ENCODE results near the gene MRPL17. TPM values are rescaled to one million over a fixed set of nuclear protein-coding genes. Genes with fewer than 3 reads are reported as not detected.

MRPL17 gene
- total RNA-seq, 1 experiment from 2014 or later = 75.0 TPM

DNA sequence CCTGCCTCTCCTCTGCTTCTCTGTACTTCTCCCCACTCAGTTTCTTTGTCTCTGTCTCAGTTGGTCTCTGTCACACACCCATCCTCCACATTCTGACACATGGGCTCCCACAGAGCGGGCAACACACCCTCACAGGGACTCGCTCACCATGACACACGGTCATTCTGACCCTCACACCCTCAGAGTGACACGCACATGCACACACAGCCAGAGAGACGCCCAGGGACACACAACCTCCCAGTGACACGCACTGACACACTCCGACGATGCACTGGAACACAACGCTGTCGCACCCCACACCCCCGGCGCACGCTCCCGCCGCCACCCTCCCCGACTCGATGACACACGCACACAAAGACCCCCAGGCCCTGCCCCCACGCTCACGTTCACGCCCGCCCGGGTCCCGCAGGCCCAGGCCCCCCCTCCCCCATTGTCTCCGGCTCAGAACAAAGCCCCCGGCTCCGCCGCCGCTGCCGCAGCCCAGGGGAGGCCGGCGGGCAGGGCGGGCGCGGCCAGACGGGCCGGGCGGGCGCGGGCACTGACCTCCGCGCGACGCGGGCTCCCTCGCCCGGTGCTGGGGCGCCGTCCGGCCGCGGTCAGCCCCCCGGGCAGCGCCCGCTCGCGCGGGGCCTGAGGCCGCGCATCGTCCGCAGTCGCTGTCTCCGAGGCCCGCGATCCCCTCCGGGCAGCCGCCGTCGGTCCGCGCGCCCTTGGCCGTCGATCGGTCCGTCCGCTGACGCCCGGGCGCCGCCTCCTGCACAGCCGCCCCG, 27.9 kb downstream of the MRPL17 start:
- no peak overlapping the region for H3K4me3 ChIP-seq (replicated peaks in 1 of 2; ENCODE audit: low read depth in 1 of 2, low read length in 2 of 2)
- POLR2A ChIA-PET = no interaction called here
- H3K9me2 ChIP-seq (ENCODE audit: insufficient read depth) = no peaks in the 10 kb centered on the region
- H2AFZ ChIP-seq (ENCODE audit: low read depth, low read length, poor library complexity, severe bottlenecking) = no peak overlapping the region
- H3K4me2 ChIP-seq (ENCODE audit: low read length) = no peak overlapping the region
- H3K36me3 ChIP-seq (ENCODE audit: control insufficient read depth in 1 of 2, insufficient read depth in 2 of 2, low read length in 2 of 2) = no peaks in the 10 kb centered on the region
- H3K9ac ChIP-seq (ENCODE audit: low read length) = no peak overlapping the region
- no peaks in the 10 kb centered on the region for H3K79me2 ChIP-seq (ENCODE audit: insufficient read depth, low read length)
- no peaks in the 10 kb centered on the region for H3K9me3 ChIP-seq (ENCODE audit: control insufficient read depth in 1 of 2, insufficient read depth in 1 of 2, low read depth in 1 of 2, low read length in 2 of 2)
- H3K27me3 ChIP-seq (ENCODE audit: insufficient read depth, low read length) = peaks cover 21% of the 10 kb centered on the region; the same call in 1 of the 2 replicates
- no peaks in the 10 kb centered on the region for H4K20me1 ChIP-seq (ENCODE audit: insufficient read depth)
- BruUV-seq (replicated peaks) = no TSS peak
- ATAC-seq (no peak), DNase-seq (ENCODE audit: low read depth, low spot score) (no peak)
- no peak overlapping the region for H3K27ac ChIP-seq (ENCODE audit: low read depth, low read length)
- TF ChIP-seq ZFX (IDR thresholded peaks at IDR 0.05) (no peak), RAD21 (IDR thresholded peaks at IDR 0.05; ENCODE audit: low read depth) (no peak), CBX3 (IDR thresholded peaks at IDR 0.05; ENCODE audit: low read depth) (no peak), TCF7L2 (IDR thresholded peaks at IDR 0.05; ENCODE audit: borderline replicate concordance, extremely low read depth, insufficient read depth, insufficient read length) (no peak), SIN3A (IDR thresholded peaks at IDR 0.05; ENCODE audit: low read depth) (no peak), EZH2 (IDR thresholded peaks at IDR 0.05) (no peak), ELF1 (IDR thresholded peaks at IDR 0.05; ENCODE audit: borderline replicate concordance, low read depth) (no peak), JUND (IDR thresholded peaks at IDR 0.05) (no peak), POLR2A (IDR thresholded peaks at IDR 0.05; ENCODE audit: borderline replicate concordance, extremely low read depth, insufficient read depth, insufficient read length) (no peak), SP1 (IDR thresholded peaks at IDR 0.05; ENCODE audit: low read depth) (no peak), EGR1 (IDR thresholded peaks at IDR 0.05; ENCODE audit: low read depth) (no peak)
- TF ChIP-seq, protein P1, sequence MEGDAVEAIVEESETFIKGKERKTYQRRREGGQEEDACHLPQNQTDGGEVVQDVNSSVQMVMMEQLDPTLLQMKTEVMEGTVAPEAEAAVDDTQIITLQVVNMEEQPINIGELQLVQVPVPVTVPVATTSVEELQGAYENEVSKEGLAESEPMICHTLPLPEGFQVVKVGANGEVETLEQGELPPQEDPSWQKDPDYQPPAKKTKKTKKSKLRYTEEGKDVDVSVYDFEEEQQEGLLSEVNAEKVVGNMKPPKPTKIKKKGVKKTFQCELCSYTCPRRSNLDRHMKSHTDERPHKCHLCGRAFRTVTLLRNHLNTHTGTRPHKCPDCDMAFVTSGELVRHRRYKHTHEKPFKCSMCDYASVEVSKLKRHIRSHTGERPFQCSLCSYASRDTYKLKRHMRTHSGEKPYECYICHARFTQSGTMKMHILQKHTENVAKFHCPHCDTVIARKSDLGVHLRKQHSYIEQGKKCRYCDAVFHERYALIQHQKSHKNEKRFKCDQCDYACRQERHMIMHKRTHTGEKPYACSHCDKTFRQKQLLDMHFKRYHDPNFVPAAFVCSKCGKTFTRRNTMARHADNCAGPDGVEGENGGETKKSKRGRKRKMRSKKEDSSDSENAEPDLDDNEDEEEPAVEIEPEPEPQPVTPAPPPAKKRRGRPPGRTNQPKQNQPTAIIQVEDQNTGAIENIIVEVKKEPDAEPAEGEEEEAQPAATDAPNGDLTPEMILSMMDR (IDR thresholded peaks at IDR 0.05 in 2 of 3, conservative IDR thresholded peaks at IDR 0.05 in 1 of 3; ENCODE audit: borderline replicate concordance in 1 of 3, insufficient read depth in 1 of 3, low read depth in 2 of 3, low read length in 2 of 3) = no peak
- TF ChIP-seq, protein P2, sequence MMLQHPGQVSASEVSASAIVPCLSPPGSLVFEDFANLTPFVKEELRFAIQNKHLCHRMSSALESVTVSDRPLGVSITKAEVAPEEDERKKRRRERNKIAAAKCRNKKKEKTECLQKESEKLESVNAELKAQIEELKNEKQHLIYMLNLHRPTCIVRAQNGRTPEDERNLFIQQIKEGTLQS (IDR thresholded peaks at IDR 0.05) = no peak
- TF ChIP-seq, protein P3, sequence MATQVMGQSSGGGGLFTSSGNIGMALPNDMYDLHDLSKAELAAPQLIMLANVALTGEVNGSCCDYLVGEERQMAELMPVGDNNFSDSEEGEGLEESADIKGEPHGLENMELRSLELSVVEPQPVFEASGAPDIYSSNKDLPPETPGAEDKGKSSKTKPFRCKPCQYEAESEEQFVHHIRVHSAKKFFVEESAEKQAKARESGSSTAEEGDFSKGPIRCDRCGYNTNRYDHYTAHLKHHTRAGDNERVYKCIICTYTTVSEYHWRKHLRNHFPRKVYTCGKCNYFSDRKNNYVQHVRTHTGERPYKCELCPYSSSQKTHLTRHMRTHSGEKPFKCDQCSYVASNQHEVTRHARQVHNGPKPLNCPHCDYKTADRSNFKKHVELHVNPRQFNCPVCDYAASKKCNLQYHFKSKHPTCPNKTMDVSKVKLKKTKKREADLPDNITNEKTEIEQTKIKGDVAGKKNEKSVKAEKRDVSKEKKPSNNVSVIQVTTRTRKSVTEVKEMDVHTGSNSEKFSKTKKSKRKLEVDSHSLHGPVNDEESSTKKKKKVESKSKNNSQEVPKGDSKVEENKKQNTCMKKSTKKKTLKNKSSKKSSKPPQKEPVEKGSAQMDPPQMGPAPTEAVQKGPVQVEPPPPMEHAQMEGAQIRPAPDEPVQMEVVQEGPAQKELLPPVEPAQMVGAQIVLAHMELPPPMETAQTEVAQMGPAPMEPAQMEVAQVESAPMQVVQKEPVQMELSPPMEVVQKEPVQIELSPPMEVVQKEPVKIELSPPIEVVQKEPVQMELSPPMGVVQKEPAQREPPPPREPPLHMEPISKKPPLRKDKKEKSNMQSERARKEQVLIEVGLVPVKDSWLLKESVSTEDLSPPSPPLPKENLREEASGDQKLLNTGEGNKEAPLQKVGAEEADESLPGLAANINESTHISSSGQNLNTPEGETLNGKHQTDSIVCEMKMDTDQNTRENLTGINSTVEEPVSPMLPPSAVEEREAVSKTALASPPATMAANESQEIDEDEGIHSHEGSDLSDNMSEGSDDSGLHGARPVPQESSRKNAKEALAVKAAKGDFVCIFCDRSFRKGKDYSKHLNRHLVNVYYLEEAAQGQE (IDR thresholded peaks at IDR 0.05; ENCODE audit: low read depth) = no peak
- TF ChIP-seq, protein P4, sequence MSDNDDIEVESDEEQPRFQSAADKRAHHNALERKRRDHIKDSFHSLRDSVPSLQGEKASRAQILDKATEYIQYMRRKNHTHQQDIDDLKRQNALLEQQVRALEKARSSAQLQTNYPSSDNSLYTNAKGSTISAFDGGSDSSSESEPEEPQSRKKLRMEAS (IDR thresholded peaks at IDR 0.05) = no peak
- RAD21 ChIA-PET (ENCODE audit: low non-redundant PET in 1 of 2, low total read pairs in 2 of 2, uncharacterized antibody in 2 of 2, unreplicated experiment in 2 of 2) = no interaction called here
- CTCF ChIA-PET = no interaction called here
- intact Hi-C loops (cut with micrococcal nuclease) = no loop called here
- H3K4me1 ChIP-seq (ENCODE audit: control insufficient read depth in 1 of 2, insufficient read depth in 2 of 2, low read length in 2 of 2) = peaks cover 0 to 7% of the 10 kb centered on the region in 2 experiments; a peak in 2 of 4 replicates
